RWPE2 (cell line): ENCODE results near the gene PRKCH.

Experiments
- ATAC-seq: fragments of 200-7000 bp; cut with Tn5 transposase; 3 replicates; pipeline ENCODE4 v1.9.1; 2021; ENCODE audit warnings: low read depth
- DNase-seq: peaks from one replicate; pipeline ENCODE4 v3.0.0-alpha.2; 2020; ENCODE audit warnings: low spot score
- H3K27ac ChIP-seq: fragments of 450-650 bp; 2 replicates; pipeline ENCODE4 v1.5.1; 2017; ENCODE audit warnings: mild to moderate bottlenecking; ENCODE audit not compliant: poor library complexity, severe bottlenecking
- H3K27me3 ChIP-seq: fragments of 250-450 bp; sonication (Bioruptor Pico); 2 replicates; pipeline ENCODE4 v1.5.1; 2021; ENCODE audit warnings: mild to moderate bottlenecking, moderate library complexity; ENCODE audit not compliant: insufficient read depth, poor library complexity, severe bottlenecking
- H3K36me3 ChIP-seq: fragments of 250-450 bp; sonication (Bioruptor Pico); 2 replicates; pipeline ENCODE4 v1.5.1; 2020; ENCODE audit warnings: low read depth, mild to moderate bottlenecking, moderate library complexity
- H3K4me1 ChIP-seq: fragments of 250-450 bp; sonication (Bioruptor Pico); 2 replicates; pipeline ENCODE4 v1.5.1; 2021; ENCODE audit warnings: mild to moderate bottlenecking, moderate library complexity; ENCODE audit not compliant: insufficient read depth, poor library complexity, severe bottlenecking
- H3K4me3 ChIP-seq: fragments of 250-450 bp; sonication (Bioruptor Pico); 2 replicates; pipeline ENCODE4 v1.5.1; 2021; ENCODE audit warnings: mild to moderate bottlenecking, moderate library complexity; ENCODE audit not compliant: severe bottlenecking
- H3K9me3 ChIP-seq: fragments of 250-450 bp; sonication (Bioruptor Pico); 2 replicates; pipeline ENCODE4 v1.5.1; 2021; ENCODE audit warnings: mild to moderate bottlenecking, moderate library complexity; ENCODE audit not compliant: severe bottlenecking
- TF ChIP-seq, protein P1 (sequence below): fragments of 450-650 bp; IDR thresholded peaks from one replicate; pipeline ENCODE4 v1.5.1; 2017; ENCODE audit warnings: mild to moderate bottlenecking, moderate library complexity; ENCODE audit not compliant: poor library complexity, severe bottlenecking

PRKCH gene

DNA sequence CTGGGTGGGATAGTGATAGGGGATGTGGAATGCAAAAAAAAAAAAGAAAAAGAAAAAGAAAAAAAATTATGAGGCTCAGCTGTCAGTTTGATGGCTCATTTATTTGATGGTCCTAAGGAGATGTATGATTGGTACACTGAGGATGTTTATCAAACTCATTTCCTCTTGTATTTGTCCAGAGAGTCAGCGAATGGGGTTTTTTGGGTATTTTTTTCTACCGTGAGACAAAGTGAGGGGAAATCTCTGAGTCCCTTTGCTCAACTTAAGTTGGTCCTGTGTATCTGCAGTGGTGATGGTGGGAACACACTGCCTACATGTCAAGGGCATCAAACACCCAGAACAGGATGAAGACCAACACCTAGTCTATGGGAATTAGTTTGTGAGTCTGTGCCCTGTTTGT lies 197.0 kb downstream of the PRKCH start:
- H3K27me3 ChIP-seq, result no peaks in the 10 kb centered on the region
- H3K36me3 ChIP-seq, result 0 out of 2 replicates have a peak, but pooled peaks cover under 1% of the 10 kb centered on the region
- no peak overlapping the region for H3K27ac ChIP-seq
- TF ChIP-seq, protein P1, sequence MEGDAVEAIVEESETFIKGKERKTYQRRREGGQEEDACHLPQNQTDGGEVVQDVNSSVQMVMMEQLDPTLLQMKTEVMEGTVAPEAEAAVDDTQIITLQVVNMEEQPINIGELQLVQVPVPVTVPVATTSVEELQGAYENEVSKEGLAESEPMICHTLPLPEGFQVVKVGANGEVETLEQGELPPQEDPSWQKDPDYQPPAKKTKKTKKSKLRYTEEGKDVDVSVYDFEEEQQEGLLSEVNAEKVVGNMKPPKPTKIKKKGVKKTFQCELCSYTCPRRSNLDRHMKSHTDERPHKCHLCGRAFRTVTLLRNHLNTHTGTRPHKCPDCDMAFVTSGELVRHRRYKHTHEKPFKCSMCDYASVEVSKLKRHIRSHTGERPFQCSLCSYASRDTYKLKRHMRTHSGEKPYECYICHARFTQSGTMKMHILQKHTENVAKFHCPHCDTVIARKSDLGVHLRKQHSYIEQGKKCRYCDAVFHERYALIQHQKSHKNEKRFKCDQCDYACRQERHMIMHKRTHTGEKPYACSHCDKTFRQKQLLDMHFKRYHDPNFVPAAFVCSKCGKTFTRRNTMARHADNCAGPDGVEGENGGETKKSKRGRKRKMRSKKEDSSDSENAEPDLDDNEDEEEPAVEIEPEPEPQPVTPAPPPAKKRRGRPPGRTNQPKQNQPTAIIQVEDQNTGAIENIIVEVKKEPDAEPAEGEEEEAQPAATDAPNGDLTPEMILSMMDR, result no peak
- DNase-seq (no peak), ATAC-seq (no peak)
- H3K4me1 ChIP-seq, result peaks cover 37% of the 10 kb centered on the region
- H3K4me3 ChIP-seq, result no peak overlapping the region
- H3K9me3 ChIP-seq, result no peaks in the 10 kb centered on the region

DNA sequence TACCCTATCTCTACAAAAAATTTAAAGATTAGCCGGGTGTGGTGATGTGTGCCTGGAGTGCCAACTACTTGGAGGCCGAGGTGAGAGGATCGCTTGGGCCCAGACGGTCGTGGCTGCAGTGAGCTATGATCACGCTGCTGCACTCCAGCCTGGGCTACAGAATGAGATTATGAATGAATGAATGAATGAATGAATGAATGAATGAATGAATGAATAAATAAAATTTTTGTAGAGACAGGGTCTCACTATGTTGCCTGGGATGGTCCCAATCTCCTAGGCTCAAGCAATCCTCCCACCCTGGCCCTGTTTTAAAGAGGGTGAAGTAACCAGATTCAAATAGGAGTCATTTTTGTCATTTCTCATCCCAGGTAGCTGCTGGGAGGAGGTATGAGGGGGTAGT lies 197.7 kb downstream of the PRKCH start:
- H3K27ac ChIP-seq, result peak overlapping the region; percentile 5
- TF ChIP-seq, protein P1, result no peak
- no peak for DNase-seq
- H3K36me3 ChIP-seq, result no peaks in the 10 kb centered on the region
- no peak for ATAC-seq
- no peaks in the 10 kb centered on the region for H3K27me3 ChIP-seq
- peaks cover 37% of the 10 kb centered on the region for H3K4me1 ChIP-seq
- H3K9me3 ChIP-seq, result no peaks in the 10 kb centered on the region
- no peak overlapping the region for H3K4me3 ChIP-seq

DNA sequence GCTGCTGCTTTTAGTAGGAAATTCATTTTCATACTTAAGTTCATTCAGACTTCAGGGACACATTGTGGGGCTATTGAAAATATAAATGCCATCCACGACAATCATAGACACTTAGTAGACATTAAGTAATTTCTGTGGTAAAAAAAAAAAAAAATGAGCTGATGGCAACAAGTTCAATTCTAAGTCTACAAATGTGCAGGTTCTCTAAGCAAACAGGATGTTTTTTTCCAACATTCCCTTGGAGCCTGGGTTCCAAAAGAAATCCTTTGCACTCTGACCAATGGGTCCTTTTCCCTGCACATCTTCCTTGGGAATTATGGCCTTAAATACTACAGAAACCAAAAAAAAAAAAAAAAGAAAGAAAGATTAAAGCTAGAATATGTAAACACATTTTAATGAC lies 198.4 kb downstream of the PRKCH start:
- Histone ChIP-seq H3K4me3 (no peak overlapping the region), H3K4me1 (peaks cover 37% of the 10 kb centered on the region), H3K27me3 (no peaks in the 10 kb centered on the region), H3K27ac (peak overlapping the region; percentile 5), H3K36me3 (no peaks in the 10 kb centered on the region), H3K9me3 (no peaks in the 10 kb centered on the region)
- TF ChIP-seq, protein P1, result no peak
- DNase-seq, result no peak
- no peak for ATAC-seq

DNA sequence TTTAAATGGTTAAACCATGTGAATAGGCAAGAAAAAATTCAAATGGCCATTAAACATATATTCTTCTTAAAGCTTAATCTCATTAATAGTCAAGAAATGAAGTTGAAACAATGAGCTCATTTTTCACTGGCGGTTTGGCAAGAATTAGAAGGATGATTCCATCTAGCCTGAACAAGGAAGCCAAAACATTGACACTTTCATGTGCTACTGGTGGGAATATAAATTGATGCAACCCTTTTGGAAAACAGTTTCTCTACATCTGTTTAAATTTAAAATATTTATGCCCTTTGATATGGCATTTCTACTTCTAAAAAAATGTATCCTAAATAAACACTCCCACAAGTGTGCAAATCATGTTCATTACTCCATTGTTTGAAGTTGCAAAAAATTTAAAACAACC lies 199.2 kb downstream of the PRKCH start:
- Histone ChIP-seq H3K4me3 (no peak overlapping the region), H3K36me3 (no peaks in the 10 kb centered on the region), H3K27me3 (no peaks in the 10 kb centered on the region), H3K27ac (peak overlapping the region; percentile 5), H3K9me3 (no peaks in the 10 kb centered on the region), H3K4me1 (peaks cover 37% of the 10 kb centered on the region)
- no peak for DNase-seq
- no peak for ATAC-seq
- TF ChIP-seq, protein P1, result no peak

DNA sequence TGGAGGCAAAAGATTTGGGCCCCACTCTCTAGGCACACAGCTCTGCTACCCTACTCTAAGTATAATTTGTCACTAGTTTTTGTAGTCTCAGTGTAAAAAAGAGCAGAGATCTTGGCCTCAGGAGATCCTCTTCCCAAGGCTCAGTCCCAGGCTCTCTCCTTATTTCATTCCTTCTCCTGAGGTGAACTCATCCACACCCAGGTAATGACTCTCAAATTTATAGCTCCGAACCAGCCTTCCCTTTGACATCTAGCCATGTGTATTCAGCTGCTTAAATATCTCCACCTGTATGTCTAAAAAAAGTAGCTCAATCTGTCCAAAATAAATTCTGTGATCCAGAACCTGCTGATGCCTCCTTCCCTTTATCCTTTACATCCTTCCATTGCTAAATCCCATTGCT lies 200.4 kb downstream of the PRKCH start:
- Histone ChIP-seq H3K4me3 (no peak overlapping the region), H3K27ac (no peak overlapping the region), H3K36me3 (no peaks in the 10 kb centered on the region), H3K4me1 (peaks cover 41% of the 10 kb centered on the region), H3K9me3 (no peaks in the 10 kb centered on the region), H3K27me3 (no peaks in the 10 kb centered on the region)
- TF ChIP-seq, protein P1, result no peak
- no peak for DNase-seq
- no peak for ATAC-seq
